A673 (cell line): ENCODE measurements around the gene ATP9A.

Experiments used
- EZH2 ChIP-seq: fragments of 200-600 bp; sonication (generic); IDR thresholded peaks from 2 replicates; pipeline ENCODE4 v1.6.1; 2017; ENCODE audit warnings: borderline replicate concordance, low read depth, mild to moderate bottlenecking, mixed read lengths, antibody characterized with exemption, low read length; ENCODE audit not compliant: poor library complexity, severe bottlenecking
- TF ChIP-seq, protein P1 (sequence below): fragments of 300-800, 200-600 bp; sonication (generic); conservative IDR thresholded peaks from 2 replicates; pipeline ENCODE4 v1.5.1; 2017; ENCODE audit warnings: low read depth, mild to moderate bottlenecking, antibody characterized with exemption, low read length, moderate library complexity, mixed read lengths

DNA sequence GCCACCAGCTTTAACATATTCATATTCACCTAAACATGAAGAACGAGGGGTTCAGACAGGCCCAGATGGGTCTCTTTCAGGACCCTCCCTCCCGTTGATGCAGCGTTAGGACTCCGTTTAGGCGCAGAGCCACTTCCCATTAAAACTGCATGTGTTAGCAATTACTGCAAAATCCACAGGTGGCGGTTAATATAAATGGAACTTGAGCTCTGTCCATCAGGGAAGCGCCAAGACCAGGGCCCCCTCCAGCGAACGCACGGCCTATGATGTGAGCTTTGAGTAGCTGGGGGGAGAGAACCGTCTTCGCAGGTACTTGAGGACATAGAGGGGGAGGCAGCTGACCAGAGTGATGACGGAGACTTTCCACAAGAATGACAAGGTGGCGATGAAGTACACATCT lies 167.2 kb downstream of the ATP9A start:
- TF ChIP-seq, protein P1, sequence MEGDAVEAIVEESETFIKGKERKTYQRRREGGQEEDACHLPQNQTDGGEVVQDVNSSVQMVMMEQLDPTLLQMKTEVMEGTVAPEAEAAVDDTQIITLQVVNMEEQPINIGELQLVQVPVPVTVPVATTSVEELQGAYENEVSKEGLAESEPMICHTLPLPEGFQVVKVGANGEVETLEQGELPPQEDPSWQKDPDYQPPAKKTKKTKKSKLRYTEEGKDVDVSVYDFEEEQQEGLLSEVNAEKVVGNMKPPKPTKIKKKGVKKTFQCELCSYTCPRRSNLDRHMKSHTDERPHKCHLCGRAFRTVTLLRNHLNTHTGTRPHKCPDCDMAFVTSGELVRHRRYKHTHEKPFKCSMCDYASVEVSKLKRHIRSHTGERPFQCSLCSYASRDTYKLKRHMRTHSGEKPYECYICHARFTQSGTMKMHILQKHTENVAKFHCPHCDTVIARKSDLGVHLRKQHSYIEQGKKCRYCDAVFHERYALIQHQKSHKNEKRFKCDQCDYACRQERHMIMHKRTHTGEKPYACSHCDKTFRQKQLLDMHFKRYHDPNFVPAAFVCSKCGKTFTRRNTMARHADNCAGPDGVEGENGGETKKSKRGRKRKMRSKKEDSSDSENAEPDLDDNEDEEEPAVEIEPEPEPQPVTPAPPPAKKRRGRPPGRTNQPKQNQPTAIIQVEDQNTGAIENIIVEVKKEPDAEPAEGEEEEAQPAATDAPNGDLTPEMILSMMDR = no peak
- no peak for TF ChIP-seq EZH2
